Measurements from ENCODE around the gene TVP23B.

- TF ChIP-seq CTCF (IDR thresholded peaks at IDR 0.05): no peak
- no peak for TF ChIP-seq POLR2AphosphoS5 (IDR thresholded peaks at IDR 0.05; ENCODE audit: low read depth, low read length)
- no peak for TF ChIP-seq TCF7L2 (IDR thresholded peaks at IDR 0.05; ENCODE audit: low read depth, low read length)
Observed at GRCh38 chr17:18848501-18848900, 67.5 kb downstream of the TVP23B start.

Measured in Panc1 (cell line).